GM18505 (cell line): ENCODE measurements around the gene CNNM1.

Experiments
- ATAC-seq: cut with Tn5 transposase; IDR thresholded peaks from one replicate; pipeline ENCODE4 v1.9.1; 2021; ENCODE audit not compliant: unreplicated experiment
- POLR2A ChIP-seq: IDR thresholded peaks from 4 replicates; pipeline ENCODE4 v1.6.1; 2011; ENCODE audit warnings: borderline replicate concordance; ENCODE audit not compliant: insufficient read depth, insufficient read length; ENCODE audit errors: extremely low read depth

CNNM1 gene

GRCh38 chr10:99343262-99343661 is 14.1 kb downstream of the CNNM1 start:
- ATAC-seq: no peak

GRCh38 chr10:99344715-99345114 is 15.6 kb downstream of the CNNM1 start:
- ATAC-seq: no peak
- no peak for TF ChIP-seq POLR2A

More at GRCh38 chr10:99343262-99343661, 14.1 kb downstream of the CNNM1 start:
- TF ChIP-seq POLR2A: no peak

- no peak for ATAC-seq
- no peak for TF ChIP-seq POLR2A
These were observed 16.2 kb downstream of the CNNM1 start for GRCh38 chr10:99345350-99345749.

GRCh38 chr10:99346247-99346646 is 17.1 kb downstream of the CNNM1 start:
- no peak for TF ChIP-seq POLR2A
- ATAC-seq: no peak

GRCh38 chr10:99347672-99348071 is 18.5 kb downstream of the CNNM1 start:
- no peak for ATAC-seq
- TF ChIP-seq POLR2A: no peak

GRCh38 chr10:99353182-99353581 is 24.0 kb downstream of the CNNM1 start:
- ATAC-seq: no peak
- TF ChIP-seq POLR2A: no peak

- TF ChIP-seq POLR2A: no peak
- no peak for ATAC-seq
These were observed 28.5 kb downstream of the CNNM1 start for GRCh38 chr10:99357691-99358090.

- TF ChIP-seq POLR2A: no peak
- no peak for ATAC-seq
These were observed 28.9 kb downstream of the CNNM1 start for GRCh38 chr10:99358101-99358500.

GRCh38 chr10:99360934-99361333 is 31.8 kb downstream of the CNNM1 start:
- no peak for ATAC-seq
- TF ChIP-seq POLR2A: no peak

- no peak for ATAC-seq
- no peak for TF ChIP-seq POLR2A
These were observed 35.0 kb downstream of the CNNM1 start for GRCh38 chr10:99364125-99364524.

- ATAC-seq: no peak
- no peak for TF ChIP-seq POLR2A
These were observed 36.2 kb downstream of the CNNM1 start for GRCh38 chr10:99365311-99365710.

- no peak for TF ChIP-seq POLR2A
- ATAC-seq: no peak
These were observed 36.6 kb downstream of the CNNM1 start for GRCh38 chr10:99365736-99366135.

GRCh38 chr10:99366666-99367065 is 37.5 kb downstream of the CNNM1 start:
- no peak for TF ChIP-seq POLR2A
- no peak for ATAC-seq

- TF ChIP-seq POLR2A: no peak
- ATAC-seq: no peak
These were observed 39.5 kb downstream of the CNNM1 start for GRCh38 chr10:99368646-99369045.

GRCh38 chr10:99369126-99369525 is 40.0 kb downstream of the CNNM1 start:
- no peak for TF ChIP-seq POLR2A
- no peak for ATAC-seq
